Measurements from ENCODE around the gene CNN3.
"Not testable (repeated sequence)": the region's sequence is repeated elsewhere in the genome, so short reads cannot be mapped to it uniquely, and the experiment has no call there.

The CNN3 gene

GRCh38 chr1:94949681-94950661, 23.1 kb upstream of the CNN3 start:
- DNase-seq (ENCODE audit: low read depth) = no peak

GRCh38 chr1:94947437-94947836, 20.5 kb upstream of the CNN3 start:
- DNase-seq (ENCODE audit: low read depth) = peak; percentile 75

- DNase-seq (ENCODE audit: low read depth) = no peak
Measured at GRCh38 chr1:94946886-94947285, 20.0 kb upstream of the CNN3 start.

GRCh38 chr1:94942171-94943128, 15.5 kb upstream of the CNN3 start:
- DNase-seq (ENCODE audit: low read depth) = no peak

- not testable (repeated sequence) for DNase-seq (ENCODE audit: low read depth)
Measured at GRCh38 chr1:94941480-94941879, 14.6 kb upstream of the CNN3 start.

GRCh38 chr1:94940738-94941137, 13.8 kb upstream of the CNN3 start:
- DNase-seq (ENCODE audit: low read depth) = no peak

GRCh38 chr1:94937820-94938219, 10.9 kb upstream of the CNN3 start:
- DNase-seq (ENCODE audit: low read depth) = no peak

- no peak for DNase-seq (ENCODE audit: low read depth)
Measured at GRCh38 chr1:94936861-94937620, 10.1 kb upstream of the CNN3 start.

- DNase-seq (ENCODE audit: low read depth) = no peak
Measured at GRCh38 chr1:94935476-94935875, 8.6 kb upstream of the CNN3 start.

- DNase-seq (ENCODE audit: low read depth) = no peak
Measured at GRCh38 chr1:94935034-94935433, 8.1 kb upstream of the CNN3 start.

- no peak for DNase-seq (ENCODE audit: low read depth)
Measured at GRCh38 chr1:94934551-94934950, 7.6 kb upstream of the CNN3 start.

GRCh38 chr1:94931254-94931841, 4.4 kb upstream of the CNN3 start:
- DNase-seq (ENCODE audit: low read depth) = no peak

GRCh38 chr1:94929351-94930217, 2.7 kb upstream of the CNN3 start:
- no peak for DNase-seq (ENCODE audit: low read depth)

GRCh38 chr1:94928293-94928939, 1.5 kb upstream of the CNN3 start:
- no peak for DNase-seq (ENCODE audit: low read depth)

- DNase-seq (ENCODE audit: low read depth) = no peak
Measured at GRCh38 chr1:94927405-94928175, 680 bp upstream of the CNN3 start.

GRCh38 chr1:94926126-94926914, 590 bp downstream of the CNN3 start:
- DNase-seq (ENCODE audit: low read depth) = no peak

- DNase-seq (ENCODE audit: low read depth) = peak; percentile 63
Measured at GRCh38 chr1:94925561-94926125, 1.3 kb downstream of the CNN3 start.

GRCh38 chr1:94925004-94925403, 1.9 kb downstream of the CNN3 start:
- DNase-seq (ENCODE audit: low read depth) = no peak
